GM21423 (cell line): ENCODE measurements around the gene PHOSPHO1.
"Not testable (repeated sequence)": the region's sequence is repeated elsewhere in the genome, so short reads cannot be mapped to it uniquely, and the experiment has no call there.

Experiments
- ATAC-seq: cut with Tn5 transposase; IDR thresholded peaks from one replicate; pipeline ENCODE4 v1.9.1; 2021; ENCODE audit warnings: mild to moderate bottlenecking, moderate library complexity; ENCODE audit not compliant: unreplicated experiment

The PHOSPHO1 gene

DNA sequence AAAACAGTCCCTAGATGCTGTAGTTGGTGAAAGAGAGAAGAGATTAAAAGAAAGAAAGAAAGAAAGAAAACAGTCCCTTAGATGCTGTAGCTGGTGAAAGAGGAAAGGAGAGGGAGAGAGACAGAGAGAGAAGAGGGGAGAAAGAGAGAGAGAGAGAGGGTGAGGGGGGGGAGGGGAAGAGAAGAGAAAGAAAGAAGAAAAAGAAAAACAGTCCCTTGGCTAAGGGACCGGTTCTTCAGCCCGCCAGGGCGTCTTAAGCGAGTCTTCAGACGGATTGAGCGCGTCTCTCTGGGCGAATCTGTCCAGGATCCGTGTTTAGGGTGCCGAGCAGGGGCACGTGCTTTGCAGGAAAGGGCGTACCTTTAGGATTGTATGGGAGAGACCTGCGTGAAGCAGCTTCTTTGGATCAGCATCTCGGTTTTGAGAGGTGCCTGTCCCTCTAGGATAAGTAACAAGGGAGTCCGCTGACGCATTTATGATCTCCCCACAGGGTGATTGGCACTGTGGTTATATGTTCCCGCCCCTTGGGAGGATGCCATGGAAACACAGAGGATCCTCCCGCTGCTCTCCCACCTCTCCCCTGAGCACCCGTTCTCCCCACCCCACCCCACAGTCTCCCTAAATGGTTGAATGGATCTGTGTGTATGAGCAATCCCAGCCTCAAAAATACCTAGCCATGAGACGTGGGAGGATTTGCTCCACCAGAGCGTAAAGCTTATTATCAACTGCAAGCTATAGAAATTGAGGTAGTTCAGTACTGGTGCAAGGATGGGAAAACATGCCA is 36.9 kb downstream of the PHOSPHO1 start:
- no peak for ATAC-seq

- ATAC-seq: peak; percentile 25
Measured at GRCh38 chr17:49191917-49192741, 38.5 kb downstream of the PHOSPHO1 start.

DNA sequence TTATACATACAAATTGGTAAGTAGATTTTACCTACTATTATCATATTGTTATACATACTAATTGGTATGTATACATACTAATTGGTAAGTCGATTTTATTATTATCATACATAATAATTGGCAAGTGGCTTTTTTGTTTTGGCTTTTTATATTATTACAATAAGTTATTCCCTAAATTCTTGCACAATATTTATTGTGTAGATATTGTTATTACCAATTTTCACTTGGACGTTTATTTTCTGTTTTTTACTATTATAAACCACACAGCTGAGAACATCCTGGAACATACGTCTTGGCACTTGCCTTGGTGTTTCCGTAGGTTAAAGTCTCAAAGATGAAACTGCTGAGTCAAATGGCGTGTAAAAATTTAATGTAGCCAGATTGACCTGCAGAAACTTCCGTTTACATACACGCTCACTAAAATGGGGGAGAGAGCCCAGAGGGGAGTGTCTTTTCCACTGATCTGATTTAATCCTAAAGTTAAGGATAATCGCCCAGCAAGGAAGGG is 39.1 kb downstream of the PHOSPHO1 start:
- ATAC-seq: peak; percentile 5

- no peak for ATAC-seq
Measured at GRCh38 chr17:49190932-49191331, 39.7 kb downstream of the PHOSPHO1 start.

- no peak for ATAC-seq
Measured at GRCh38 chr17:49187301-49187700, 43.3 kb downstream of the PHOSPHO1 start.

DNA sequence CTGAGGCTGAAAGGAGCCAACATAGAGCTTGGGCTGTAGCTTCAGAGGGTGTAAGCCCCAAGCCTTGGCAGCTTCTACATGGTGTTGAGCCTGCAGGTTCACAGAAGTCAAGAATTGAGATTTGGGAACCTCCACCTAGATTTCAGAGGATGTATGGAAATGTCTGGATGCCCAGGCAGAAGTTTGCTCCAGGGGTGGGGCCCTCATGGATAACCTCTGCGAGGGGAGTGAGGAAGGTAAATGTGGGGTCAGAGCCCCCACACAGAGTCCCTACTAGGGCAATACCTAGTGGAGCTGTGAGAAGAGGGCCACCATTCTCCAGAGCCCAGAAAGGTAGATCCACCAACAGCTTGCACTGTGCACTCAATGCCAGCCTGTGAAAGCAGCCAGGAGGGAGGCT is 45.2 kb downstream of the PHOSPHO1 start:
- not testable (repeated sequence) for ATAC-seq

GRCh38 chr17:49184522-49184921 is 46.1 kb downstream of the PHOSPHO1 start:
- not testable (repeated sequence) for ATAC-seq

- ATAC-seq: no peak
Measured at GRCh38 chr17:49183801-49184200, 46.8 kb downstream of the PHOSPHO1 start.

DNA sequence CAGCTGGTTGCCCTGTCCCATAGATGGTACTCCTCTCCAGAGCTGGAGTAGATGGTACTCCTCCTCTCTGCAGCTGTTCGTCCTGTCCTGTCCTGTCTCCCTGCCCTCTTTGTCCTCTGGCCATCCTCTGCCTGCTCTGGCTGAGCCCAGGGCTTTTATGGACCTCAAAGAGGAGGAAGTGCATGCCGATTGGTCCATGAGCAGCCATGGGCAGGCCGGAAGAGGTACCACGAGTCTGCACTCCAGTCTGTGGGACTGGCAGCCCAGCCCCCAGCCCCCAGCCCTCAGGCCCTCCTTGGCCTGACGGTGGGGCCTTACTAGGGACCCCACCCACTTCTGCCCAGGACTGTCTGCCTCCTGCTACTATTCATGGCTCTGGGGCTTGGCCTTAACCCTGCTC is 47.2 kb downstream of the PHOSPHO1 start:
- no peak for ATAC-seq

DNA sequence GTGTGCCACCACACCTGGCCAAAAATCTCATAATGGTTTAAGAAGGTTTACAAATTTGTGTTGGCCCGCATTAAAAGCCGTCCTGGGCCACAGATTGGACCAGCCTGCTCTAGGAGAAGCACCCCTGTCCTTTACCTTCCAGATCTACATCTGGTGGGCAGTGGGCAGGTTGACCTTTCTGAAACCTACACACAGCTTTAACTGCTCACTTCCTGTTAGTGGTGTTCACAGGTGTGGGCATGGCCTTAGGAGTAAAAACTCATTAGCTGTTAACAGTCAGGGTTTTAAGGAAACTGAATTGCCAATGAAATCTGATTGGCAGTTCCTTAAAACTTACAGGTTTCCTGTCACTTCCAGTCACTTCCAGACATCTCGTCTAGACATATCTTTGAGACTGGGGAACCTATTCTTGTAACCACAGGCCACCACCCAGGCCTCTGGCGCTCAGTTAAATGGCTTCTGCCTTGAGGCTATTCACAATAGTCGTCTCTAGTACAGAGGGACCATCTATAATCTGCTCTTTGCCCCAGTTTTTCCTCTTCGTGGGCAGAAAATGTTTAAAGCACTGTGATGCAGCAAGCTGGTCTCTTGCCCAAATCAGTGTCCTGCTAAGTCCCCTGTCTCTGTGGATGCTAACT is 49.5 kb downstream of the PHOSPHO1 start:
- ATAC-seq: no peak

GRCh38 chr17:49180303-49180702 is 50.3 kb downstream of the PHOSPHO1 start:
- no peak for ATAC-seq

DNA sequence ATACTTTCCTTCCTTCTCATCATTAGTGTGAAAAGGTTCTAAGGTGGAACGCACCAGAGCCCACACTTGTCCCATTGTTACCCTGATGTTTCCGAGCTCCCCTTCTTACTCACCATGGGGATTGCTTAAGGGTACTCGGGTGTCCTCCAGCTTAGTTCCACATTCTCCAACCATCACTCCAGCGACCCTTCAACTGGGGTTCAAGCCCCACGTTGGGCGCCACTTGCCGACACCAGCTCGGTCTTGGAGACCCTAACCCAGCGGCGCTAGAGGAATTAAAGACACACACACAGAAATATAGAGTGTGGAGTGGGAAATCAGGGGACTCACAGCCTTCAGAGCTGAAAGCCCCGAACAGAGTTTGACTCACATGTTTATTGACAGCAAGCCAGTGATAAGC is 54.6 kb downstream of the PHOSPHO1 start:
- not testable (repeated sequence) for ATAC-seq
